GM10266 (cell line): ENCODE measurements around the gene TMEM39B.
"Not testable (repeated sequence)": the region's sequence is repeated elsewhere in the genome, so short reads cannot be mapped to it uniquely, and the experiment has no call there.

Experiments used
- DNase-seq: peaks from one replicate; pipeline ENCODE4 v3.0.0; 2012; ENCODE audit errors: extremely low spot score
- TF ChIP-seq, protein P1 (sequence below): IDR thresholded peaks from 2 replicates; pipeline ENCODE4 v1.5.1; 2012; ENCODE audit warnings: mild to moderate bottlenecking, low read depth; ENCODE audit not compliant: control insufficient read depth, insufficient read depth; ENCODE audit errors: missing control alignments

Gene TMEM39B

DNA sequence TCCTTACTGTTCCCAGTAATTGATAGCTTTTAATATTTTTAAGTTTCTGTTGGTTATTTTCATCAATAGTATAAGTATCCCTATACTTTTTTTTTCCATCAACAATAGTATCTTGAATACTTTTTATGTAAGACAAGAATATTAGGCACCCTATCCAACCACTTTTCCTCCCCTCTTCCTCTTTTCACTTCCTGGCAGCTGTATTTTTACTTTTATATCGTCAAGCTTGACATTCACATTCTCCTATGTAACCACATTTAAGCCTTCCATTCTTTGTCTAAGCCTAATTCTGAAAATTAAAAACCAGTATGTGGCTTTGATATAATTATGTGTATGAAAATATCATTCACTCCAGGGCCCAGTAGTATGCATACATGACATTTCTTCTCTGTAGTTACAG, 9.3 kb downstream of the TMEM39B start:
- no peak for DNase-seq
- TF ChIP-seq, protein P1, sequence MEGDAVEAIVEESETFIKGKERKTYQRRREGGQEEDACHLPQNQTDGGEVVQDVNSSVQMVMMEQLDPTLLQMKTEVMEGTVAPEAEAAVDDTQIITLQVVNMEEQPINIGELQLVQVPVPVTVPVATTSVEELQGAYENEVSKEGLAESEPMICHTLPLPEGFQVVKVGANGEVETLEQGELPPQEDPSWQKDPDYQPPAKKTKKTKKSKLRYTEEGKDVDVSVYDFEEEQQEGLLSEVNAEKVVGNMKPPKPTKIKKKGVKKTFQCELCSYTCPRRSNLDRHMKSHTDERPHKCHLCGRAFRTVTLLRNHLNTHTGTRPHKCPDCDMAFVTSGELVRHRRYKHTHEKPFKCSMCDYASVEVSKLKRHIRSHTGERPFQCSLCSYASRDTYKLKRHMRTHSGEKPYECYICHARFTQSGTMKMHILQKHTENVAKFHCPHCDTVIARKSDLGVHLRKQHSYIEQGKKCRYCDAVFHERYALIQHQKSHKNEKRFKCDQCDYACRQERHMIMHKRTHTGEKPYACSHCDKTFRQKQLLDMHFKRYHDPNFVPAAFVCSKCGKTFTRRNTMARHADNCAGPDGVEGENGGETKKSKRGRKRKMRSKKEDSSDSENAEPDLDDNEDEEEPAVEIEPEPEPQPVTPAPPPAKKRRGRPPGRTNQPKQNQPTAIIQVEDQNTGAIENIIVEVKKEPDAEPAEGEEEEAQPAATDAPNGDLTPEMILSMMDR: no peak

DNA sequence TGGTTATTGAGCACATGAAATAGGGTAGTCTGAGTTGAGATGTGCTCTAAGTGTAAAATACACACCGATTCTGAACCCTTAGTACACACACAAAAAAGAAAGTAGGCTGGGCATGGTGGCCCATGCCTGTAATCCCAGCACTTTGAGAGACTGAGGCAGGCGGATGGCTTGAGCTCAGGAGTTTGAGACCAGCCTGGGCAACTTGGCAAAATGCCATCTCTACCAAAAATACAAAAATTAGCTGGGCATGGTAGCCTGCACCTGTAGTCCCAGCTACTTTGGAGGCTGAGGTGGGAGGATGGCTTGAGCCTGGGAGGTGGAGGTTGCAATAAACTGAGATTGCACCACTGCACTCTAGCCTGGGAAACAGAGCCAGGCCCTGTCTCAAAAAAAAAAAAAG, 13.6 kb downstream of the TMEM39B start:
- DNase-seq: not testable (repeated sequence)

DNA sequence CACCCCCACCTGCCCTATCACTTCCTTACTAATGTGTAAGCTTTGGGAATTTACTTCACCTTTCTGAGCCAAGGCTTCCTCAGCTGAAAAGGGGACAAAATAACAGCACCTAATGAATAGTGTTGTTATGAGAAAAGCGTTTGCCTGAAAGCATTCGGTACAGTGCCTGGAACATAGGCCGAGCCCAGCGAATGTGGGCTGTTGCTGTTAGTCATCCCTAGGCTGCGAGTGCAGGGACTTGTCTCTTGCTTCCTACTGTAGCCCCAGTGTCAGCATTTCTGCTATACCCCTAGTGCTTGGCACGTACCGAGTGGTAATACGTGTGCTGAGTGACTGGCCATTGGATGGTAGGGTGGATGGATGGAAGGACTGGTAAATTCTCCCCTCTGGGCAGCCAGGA, 18.4 kb downstream of the TMEM39B start:
- TF ChIP-seq, protein P1: no peak
- DNase-seq: no peak

DNA sequence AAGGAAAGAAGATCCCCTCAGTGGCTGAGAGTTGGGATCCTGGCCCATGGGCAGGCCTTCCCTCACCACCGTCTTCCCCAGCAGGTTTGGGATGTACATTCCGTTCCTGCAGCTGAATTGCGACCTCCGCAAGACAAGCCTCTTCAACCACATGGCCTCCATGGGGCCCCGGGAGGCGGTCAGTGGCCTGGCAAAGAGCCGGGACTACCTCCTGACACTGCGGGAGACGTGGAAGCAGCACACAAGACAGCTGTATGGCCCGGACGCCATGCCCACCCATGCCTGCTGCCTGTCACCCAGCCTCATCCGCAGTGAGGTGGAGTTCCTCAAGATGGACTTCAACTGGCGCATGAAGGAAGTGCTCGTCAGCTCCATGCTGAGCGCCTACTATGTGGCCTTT, 18.9 kb downstream of the TMEM39B start:
- TF ChIP-seq, protein P1: no peak
- no peak for DNase-seq

DNA sequence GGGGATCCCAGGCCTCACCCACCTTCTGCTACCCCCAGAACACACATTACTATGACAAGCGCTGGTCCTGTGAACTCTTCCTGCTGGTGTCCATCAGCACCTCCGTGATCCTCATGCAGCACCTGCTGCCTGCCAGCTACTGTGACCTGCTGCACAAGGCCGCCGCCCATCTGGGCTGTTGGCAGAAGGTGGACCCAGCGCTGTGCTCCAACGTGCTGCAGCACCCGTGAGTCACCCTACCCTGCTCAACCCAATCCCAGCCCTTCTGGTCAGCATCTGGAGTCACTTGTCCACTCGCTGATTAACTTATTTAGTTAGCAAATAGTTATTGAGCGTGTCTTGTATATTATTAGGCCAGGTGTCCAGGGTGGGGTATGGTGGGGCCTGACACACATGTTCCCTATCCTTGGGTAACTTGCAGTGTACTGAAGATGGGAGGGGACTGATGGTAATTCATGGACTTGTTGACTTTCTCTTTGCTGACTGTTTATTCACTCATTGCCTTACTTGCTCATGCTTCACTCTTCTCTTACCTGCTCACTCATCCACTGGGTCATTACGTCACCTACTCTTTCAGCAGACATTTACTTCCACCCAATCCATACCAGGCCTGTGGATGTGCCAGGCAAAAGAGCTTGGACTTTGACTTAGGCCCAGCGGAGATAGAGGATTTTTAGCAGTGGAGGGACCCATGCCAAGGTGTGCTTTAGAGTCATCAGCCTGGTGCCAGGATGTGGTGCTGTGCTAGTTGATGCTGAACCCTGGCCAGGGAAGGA, 22.2 kb downstream of the TMEM39B start:
- no peak for DNase-seq
- TF ChIP-seq, protein P1: no peak

DNA sequence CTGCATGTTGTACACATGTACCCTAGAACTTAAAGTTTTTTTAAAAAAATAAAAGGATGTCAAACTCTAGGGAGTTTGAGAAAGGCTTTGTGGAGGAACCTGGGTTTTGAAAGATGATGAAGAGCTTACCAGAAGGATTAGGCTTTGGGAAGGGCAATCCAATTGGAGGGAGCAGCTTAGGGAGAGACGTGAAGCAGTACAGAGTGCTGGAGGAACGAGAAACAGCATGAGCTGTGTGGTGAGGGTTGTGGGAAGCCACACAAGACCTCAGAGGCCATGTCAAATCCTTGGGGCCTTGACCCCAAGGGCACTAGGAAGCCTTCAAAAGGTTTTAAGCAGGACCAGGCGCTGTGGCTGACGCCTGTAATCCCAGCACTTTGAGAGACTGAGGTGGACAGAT, 26.7 kb downstream of the TMEM39B start:
- DNase-seq: no peak
- TF ChIP-seq, protein P1: no peak

DNA sequence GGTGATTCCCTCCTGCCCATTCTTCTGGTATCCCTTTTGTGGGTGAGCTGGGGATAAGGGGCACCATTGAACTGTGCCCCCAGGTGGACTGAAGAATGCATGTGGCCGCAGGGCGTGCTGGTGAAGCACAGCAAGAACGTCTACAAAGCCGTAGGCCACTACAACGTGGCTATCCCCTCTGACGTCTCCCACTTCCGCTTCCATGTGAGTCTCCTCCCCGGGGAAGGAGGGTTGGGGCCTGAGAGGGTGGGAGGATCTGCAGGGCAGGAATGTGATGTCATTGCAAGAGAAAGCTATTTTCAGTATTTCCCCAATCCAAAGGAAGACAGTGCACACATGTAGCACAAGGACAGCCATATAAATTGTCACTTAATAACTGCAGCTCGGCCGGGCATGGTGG, 27.6 kb downstream of the TMEM39B start:
- TF ChIP-seq, protein P1: no peak

More for the DNA sequence above, 27.6 kb downstream of the TMEM39B start:
- DNase-seq: no peak
